Measurements from ENCODE around the gene LSM14B. TPM values are rescaled to one million over a fixed set of nuclear protein-coding genes. Genes with fewer than 3 reads are reported as not detected.
A peak's percentile ranks its signal among the peaks of the same experiment; 100 is the strongest.

The LSM14B gene
- total RNA-seq, 1 donor from 2014 or later = 55.2 TPM

DNA sequence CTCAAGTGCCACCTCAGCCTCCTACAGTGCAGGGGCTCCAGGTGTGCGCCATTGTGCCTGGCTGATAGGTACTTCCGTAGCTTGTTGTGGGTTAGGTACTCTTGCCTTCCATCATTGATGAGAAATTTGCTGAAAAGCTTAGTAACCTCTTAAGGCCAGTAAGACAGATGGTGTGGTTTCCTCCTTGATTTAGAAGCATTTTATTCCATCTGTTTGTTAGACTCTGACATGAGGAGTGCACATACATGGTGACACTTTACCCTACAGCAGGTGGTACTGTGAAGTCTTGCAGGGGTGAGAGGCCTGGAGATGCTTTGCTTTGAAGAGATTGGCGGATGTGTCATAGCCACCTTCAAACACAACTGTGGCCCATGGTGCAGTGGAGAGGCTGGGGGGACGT, 45.8 kb downstream of the LSM14B start:
- no peak for ATAC-seq
- intact Hi-C loops (cut with DNase I) = no loop called here
- no peak for DNase-seq (ENCODE audit: missing footprints)

DNA sequence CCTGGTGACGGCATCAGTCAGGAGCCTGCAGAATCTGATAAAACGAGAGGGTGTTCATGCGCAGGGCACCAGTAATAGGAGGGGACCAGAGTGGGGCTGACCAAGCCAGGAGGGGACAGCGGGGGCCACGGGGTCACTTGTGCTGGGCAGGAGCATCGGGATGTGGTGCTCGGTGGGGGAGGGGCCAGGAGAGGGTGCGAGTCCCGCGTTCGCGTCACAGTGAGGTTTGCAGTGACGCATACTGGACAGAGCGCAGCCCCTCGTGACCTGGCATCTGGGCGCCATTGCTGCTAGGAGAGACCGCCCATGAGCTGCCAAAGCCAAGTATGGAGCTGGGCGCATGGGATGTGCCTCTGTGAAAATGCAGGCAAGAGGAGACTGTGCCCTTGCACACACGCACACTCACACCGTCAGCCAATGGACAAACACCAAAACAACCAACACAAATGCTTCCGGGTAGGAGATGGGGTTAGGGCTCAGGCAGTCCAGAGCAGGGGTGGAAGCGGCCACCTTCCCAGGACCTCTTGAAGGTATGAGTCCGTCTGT, 46.7 kb downstream of the LSM14B start:
- DNase-seq (ENCODE audit: missing footprints) (peak; percentile 44), ATAC-seq (no peak)
- intact Hi-C loops (cut with DNase I) = no loop called here

DNA sequence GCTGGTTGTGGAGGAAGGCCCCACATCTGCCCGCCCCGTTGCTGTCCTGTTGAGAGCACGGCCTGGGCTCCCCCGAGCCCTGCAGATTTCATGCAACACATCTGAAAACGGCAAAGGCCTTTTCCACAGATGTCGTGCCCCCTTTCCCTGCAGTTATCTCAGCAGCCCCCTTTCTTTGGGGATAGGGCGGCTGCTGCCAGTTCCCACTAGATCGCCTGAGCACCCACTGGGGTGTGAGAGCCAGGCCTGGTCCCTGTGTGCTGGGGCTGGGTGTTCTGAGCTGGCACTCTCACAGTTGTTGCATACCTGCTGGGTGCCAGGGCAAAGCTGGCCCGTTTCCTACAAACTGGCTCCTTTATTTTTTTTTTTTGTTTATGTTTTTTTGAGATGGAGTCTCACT, 48.3 kb downstream of the LSM14B start:
- intact Hi-C loops (cut with DNase I) = no loop called here

GRCh38 chr20:62171245-62171644, 49.0 kb downstream of the LSM14B start:
- intact Hi-C loops (cut with DNase I) = no loop called here
- DNase-seq (ENCODE audit: missing footprints) = no peak
- ATAC-seq = no peak

More for the DNA sequence above, 48.3 kb downstream of the LSM14B start:
- ATAC-seq (no peak), DNase-seq (ENCODE audit: missing footprints) (peak; percentile 21)

DNA sequence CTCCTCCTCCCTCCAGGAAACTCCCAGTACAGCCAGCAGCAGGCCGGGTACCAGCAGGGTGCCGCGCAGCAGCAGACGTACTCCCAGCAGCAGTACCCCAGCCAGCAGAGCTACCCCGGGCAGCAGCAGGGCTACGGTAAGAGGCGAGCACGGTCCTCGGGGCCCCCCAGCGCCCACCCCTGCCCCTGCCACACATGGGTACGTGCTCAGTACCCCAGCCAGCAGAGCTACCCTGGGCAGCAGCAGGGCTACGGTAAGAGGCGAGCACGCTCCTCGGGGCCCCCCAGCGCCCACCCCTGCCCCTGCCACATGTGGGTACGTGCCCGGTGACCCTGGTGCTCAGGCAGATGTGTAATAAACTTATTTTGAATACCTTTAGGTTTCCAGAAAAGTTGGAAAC, 50.4 kb downstream of the LSM14B start:
- intact Hi-C loops (cut with DNase I) = no loop called here
- no peak for DNase-seq (ENCODE audit: missing footprints)
- no peak for ATAC-seq

- intact Hi-C loops (cut with DNase I) = no loop called here
- ATAC-seq (no peak), DNase-seq (ENCODE audit: missing footprints) (peak; percentile 17)
These were observed 51.9 kb downstream of the LSM14B start for GRCh38 chr20:62174021-62174804.

GRCh38 chr20:62174870-62175624, 52.8 kb downstream of the LSM14B start:
- no peak for ATAC-seq
- DNase-seq (ENCODE audit: missing footprints) = peak; percentile 57
- intact Hi-C loops (cut with DNase I) = no loop called here

- ATAC-seq = no peak
These were observed 53.4 kb downstream of the LSM14B start for GRCh38 chr20:62175711-62176110.

DNA sequence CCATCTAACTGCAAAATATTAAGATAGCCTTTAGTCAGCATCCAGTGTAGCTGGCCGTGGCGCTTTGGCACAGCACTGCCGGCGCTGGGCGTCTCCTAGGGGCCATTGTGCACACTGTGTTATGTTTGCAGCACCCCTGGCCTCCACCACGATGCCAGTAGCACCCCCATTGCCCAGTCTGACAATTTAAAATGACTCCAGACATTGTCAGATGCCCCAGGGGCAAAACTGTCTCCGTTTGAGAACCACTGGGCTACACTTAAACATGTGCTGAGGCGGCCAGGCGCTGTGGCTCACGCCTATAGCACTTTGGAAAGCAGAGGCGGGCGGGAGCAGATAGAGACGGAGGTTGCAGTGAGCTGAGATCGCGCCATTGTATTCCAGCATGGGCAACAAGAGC, 54.6 kb downstream of the LSM14B start:
- DNase-seq (ENCODE audit: missing footprints) (peak; percentile 21), ATAC-seq (no peak)
- intact Hi-C loops (cut with DNase I) = no loop called here

More at GRCh38 chr20:62175711-62176110, 53.4 kb downstream of the LSM14B start:
- peak; percentile 13 for DNase-seq (ENCODE audit: missing footprints)
- intact Hi-C loops (cut with DNase I) = no loop called here

DNA sequence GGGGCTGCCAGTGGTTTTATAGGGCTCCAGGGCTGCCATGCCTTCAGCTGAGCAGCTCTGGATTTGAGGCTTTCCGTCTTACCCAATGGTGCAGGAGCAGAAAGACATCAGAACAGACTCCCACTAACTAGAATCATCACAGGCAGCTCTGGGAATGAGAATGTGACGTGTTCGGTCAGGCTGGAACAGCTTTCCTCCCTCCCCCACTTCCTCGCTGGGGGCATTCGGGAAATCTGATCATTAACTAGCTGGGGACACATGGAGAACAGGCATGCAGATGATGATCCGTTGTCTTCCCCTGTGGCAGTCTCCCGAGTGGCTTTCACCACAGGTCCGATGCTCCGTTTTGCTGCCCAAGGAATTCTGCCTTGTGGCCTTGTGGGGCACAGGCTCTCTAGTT, 55.0 kb downstream of the LSM14B start:
- DNase-seq (ENCODE audit: missing footprints) (no peak), ATAC-seq (no peak)
- intact Hi-C loops (cut with DNase I) = no loop called here

- ATAC-seq (no peak), DNase-seq (ENCODE audit: missing footprints) (peak; percentile 11)
- intact Hi-C loops (cut with DNase I) = no loop called here
These were observed 56.3 kb downstream of the LSM14B start for GRCh38 chr20:62178316-62179161.

- DNase-seq (ENCODE audit: missing footprints) = peak; percentile 65
- no peak for ATAC-seq
These were observed 56.9 kb downstream of the LSM14B start for GRCh38 chr20:62179162-62179504.

DNA sequence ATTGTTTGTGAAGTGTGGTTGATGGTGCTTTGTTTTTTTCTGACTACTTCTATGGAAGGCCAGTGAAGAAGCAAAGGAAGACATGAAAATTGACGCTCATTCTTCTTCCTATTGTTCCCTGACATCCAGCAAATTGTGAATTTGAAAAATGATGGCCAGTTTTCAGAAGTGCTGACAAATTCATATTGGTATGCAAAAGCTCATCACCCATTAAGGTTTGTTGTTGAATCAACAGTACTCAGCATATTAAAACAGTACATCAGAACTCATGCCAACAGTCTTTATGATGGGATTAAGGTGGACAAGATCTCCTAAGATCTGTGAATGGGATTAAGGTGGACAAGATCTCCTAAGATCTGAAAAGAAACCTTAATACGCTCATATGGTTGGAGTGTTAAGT, 59.5 kb downstream of the LSM14B start:
- DNase-seq (ENCODE audit: missing footprints) (no peak), ATAC-seq (no peak)
- intact Hi-C loops (cut with DNase I) = loop anchor here (2.0 to 10.0 kb wide), 4 partner anchors 39 to 203 kb away; partner anchors contain the start of genes HRH3, PSMA7, RPS21 and SS18L1

More at GRCh38 chr20:62179162-62179504, 56.9 kb downstream of the LSM14B start:
- intact Hi-C loops (cut with DNase I) = no loop called here

- intact Hi-C loops (cut with DNase I) = loop anchor here (5.0 to 10.0 kb wide), 3 partner anchors 40 to 202 kb away; partner anchors contain the start of genes PSMA7, RPS21 and SS18L1
- ATAC-seq (peak; percentile 97), DNase-seq (ENCODE audit: missing footprints) (peak; percentile 96)
These were observed 60.5 kb downstream of the LSM14B start, which contains the start of gene MTG2 for GRCh38 chr20:62182469-62183425. Gene MTG2, plus strand, starts transcription at chr20:62183028. Its CDS starts 10,393 bp downstream, at chr20:62193421.

DNA sequence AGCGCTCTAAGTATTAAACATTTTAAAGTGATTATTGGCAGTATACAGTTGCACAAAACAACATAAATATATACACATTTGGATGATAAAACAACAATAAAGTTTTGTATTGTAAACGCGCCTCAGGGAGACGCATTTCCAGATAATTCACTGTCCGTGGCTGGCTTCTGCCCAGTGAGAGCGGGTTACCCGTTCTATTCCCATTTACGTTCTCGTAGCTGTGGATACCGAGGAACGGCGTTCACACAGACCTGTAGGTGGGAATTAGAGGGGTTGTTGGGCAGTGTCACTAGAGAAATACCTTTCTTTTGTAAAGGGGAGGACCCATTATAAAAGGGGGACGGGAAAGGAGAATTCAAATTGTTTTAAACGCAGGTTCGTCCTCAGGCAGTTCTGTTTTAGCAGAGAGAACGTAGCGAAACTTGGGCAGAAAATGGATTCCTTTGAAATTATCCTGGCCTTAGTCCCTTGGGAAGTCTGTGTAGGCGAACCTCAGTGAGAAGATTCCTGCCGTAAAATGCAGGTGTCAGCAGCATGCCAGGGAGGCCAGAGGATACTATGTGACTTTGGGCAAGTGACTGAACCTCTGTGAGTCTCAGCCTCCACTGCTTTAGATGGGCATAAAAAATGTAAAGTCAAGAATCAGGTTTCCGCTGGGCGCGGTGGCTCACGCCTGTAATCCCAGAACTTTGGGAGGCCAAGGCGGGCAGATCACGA, 61.3 kb downstream of the LSM14B start:
- DNase-seq (ENCODE audit: missing footprints) = peak; percentile 23
- no peak for ATAC-seq
- intact Hi-C loops (cut with DNase I) = loop anchor here (5.0 to 10.0 kb wide), 3 partner anchors 41 to 201 kb away; partner anchors contain the start of genes PSMA7, RPS21 and SS18L1

Data from Right ventricle myocardium inferior (tissue), 1 donor.